NOMO-1 treated with DMSO at 0.1 percent for 48 hours (cell line): Measurements from ENCODE around the gene BBLN.

Experiments used
- DNase-seq: peaks from one replicate; lab custom pipeline; 2025; ENCODE audit not compliant: unreplicated experiment; lab: John Stamatoyannopoulos, UW

The BBLN gene

GRCh38 chr9:128144239-128145181 lies 15.6 kb upstream of the BBLN start:
- no peak for DNase-seq

- no peak for DNase-seq
Measured at GRCh38 chr9:128145536-128145935, 14.5 kb upstream of the BBLN start.

- DNase-seq: no peak
Measured at GRCh38 chr9:128145951-128146351, 14.1 kb upstream of the BBLN start.

GRCh38 chr9:128146591-128147120 lies 13.4 kb upstream of the BBLN start:
- DNase-seq: no peak

- DNase-seq: no peak
Measured at GRCh38 chr9:128148509-128149000, 11.5 kb upstream of the BBLN start.

GRCh38 chr9:128149001-128149701 lies 10.9 kb upstream of the BBLN start, which contains the start of gene LCN2:
Gene LCN2, plus strand, starts transcription at chr9:128149453. Its CDS starts 73 bp downstream, at chr9:128149526.
- no peak for DNase-seq

GRCh38 chr9:128149951-128150593 lies 10.0 kb upstream of the BBLN start:
- no peak for DNase-seq

GRCh38 chr9:128150594-128151308 lies 9.3 kb upstream of the BBLN start:
- peak; percentile 10 for DNase-seq

GRCh38 chr9:128151309-128152132 lies 8.5 kb upstream of the BBLN start:
- no peak for DNase-seq

GRCh38 chr9:128152133-128153059 lies 7.7 kb upstream of the BBLN start:
- no peak for DNase-seq

GRCh38 chr9:128153060-128153946 lies 6.8 kb upstream of the BBLN start:
- DNase-seq: no peak

GRCh38 chr9:128153947-128154695 lies 5.9 kb upstream of the BBLN start:
- DNase-seq: no peak

- no peak for DNase-seq
Measured at GRCh38 chr9:128155736-128156500, 4.1 kb upstream of the BBLN start.

GRCh38 chr9:128159522-128159783 lies 612 bp upstream of the BBLN start:
- DNase-seq: peak; percentile 84

GRCh38 chr9:128160603-128160987 lies 530 bp downstream of the BBLN start:
- no peak for DNase-seq

GRCh38 chr9:128161215-128161902 lies 1.3 kb downstream of the BBLN start:
- DNase-seq: no peak
